Mucosa of rectum (tissue), 2 donors: Measurements from ENCODE around the gene EPHA3.
"Not testable (repeated sequence)": the region's sequence is repeated elsewhere in the genome, so short reads cannot be mapped to it uniquely, and the experiment has no call there.

ENCODE experiments used
- H3K27ac ChIP-seq, 2 donors: one replicate each; pipeline ENCODE4 v1.7.0; 2013; ENCODE audit warnings: inconsistent platforms in 2 of 2, low read depth in 2 of 2, low read length in 2 of 2
- H3K27me3 ChIP-seq, 2 donors: one replicate each; pipeline ENCODE4 v1.7.0; 2013; ENCODE audit warnings: low read length in 2 of 2; ENCODE audit not compliant: control insufficient read depth in 2 of 2, insufficient read depth in 2 of 2
- H3K36me3 ChIP-seq, 2 donors: one replicate each; pipeline ENCODE4 v1.7.0; 2013; ENCODE audit warnings: low read length in 2 of 2; ENCODE audit not compliant: control insufficient read depth in 2 of 2, insufficient read depth in 2 of 2
- H3K4me1 ChIP-seq, 2 donors: one replicate each; pipeline ENCODE4 v1.7.0; 2013; ENCODE audit warnings: low read length in 2 of 2, mild to moderate bottlenecking in 1 of 2; ENCODE audit not compliant: control insufficient read depth in 2 of 2, insufficient read depth in 2 of 2
- H3K4me3 ChIP-seq, 2 donors: one replicate each; pipeline ENCODE4 v1.7.0; 2013; ENCODE audit warnings: low read length in 2 of 2
- H3K9ac ChIP-seq, 2 donors: one replicate each; pipeline ENCODE4 v1.7.0; 2013; ENCODE audit warnings: low read length in 2 of 2, low read depth in 1 of 2, mild to moderate bottlenecking in 1 of 2
- H3K9me3 ChIP-seq, 2 donors: one replicate each; pipeline ENCODE4 v1.7.0; 2013; ENCODE audit warnings: low read length in 2 of 2; ENCODE audit not compliant: control insufficient read depth in 2 of 2
- donor health status: healthy.
- donor health status: Normal muscosa, but diverticular disease.

The EPHA3 gene

GRCh38 chr3:89335693-89336092 lies 228.3 kb downstream of the EPHA3 start:
- no peaks in the 10 kb centered on the region for H3K9me3 ChIP-seq
- no peak overlapping the region for H3K27ac ChIP-seq
- no peaks in the 10 kb centered on the region for H3K36me3 ChIP-seq
- H3K4me3 ChIP-seq: no peak overlapping the region
- no peak overlapping the region for H3K9ac ChIP-seq
- no peaks in the 10 kb centered on the region for H3K4me1 ChIP-seq
- H3K27me3 ChIP-seq: no peaks in the 10 kb centered on the region

- Histone ChIP-seq H3K27me3 (no peaks in the 10 kb centered on the region), H3K4me1 (no peaks in the 10 kb centered on the region), H3K27ac (no peak overlapping the region), H3K4me3 (no peak overlapping the region), H3K9me3 (no peaks in the 10 kb centered on the region), H3K36me3 (no peaks in the 10 kb centered on the region), H3K9ac (no peak overlapping the region)
Observed at GRCh38 chr3:89340408-89340807, 233.0 kb downstream of the EPHA3 start.

- Histone ChIP-seq H3K9me3 (no peaks in the 10 kb centered on the region), H3K27ac (no peak overlapping the region), H3K36me3 (no peaks in the 10 kb centered on the region), H3K9ac (no peak overlapping the region), H3K4me3 (no peak overlapping the region), H3K4me1 (no peaks in the 10 kb centered on the region), H3K27me3 (no peaks in the 10 kb centered on the region)
Observed at GRCh38 chr3:89344076-89344475, 236.7 kb downstream of the EPHA3 start.

GRCh38 chr3:89350935-89351334 lies 243.5 kb downstream of the EPHA3 start:
- H3K9me3 ChIP-seq, H3K4me1 ChIP-seq, H3K9ac ChIP-seq, H3K27ac ChIP-seq, H3K27me3 ChIP-seq, H3K36me3 ChIP-seq, H3K4me3 ChIP-seq: not testable (repeated sequence)

GRCh38 chr3:89353465-89353864 lies 246.0 kb downstream of the EPHA3 start:
- H3K9me3 ChIP-seq: no peaks in the 10 kb centered on the region
- H3K4me3 ChIP-seq: no peak overlapping the region
- no peak overlapping the region for H3K9ac ChIP-seq
- H3K4me1 ChIP-seq: no peaks in the 10 kb centered on the region
- H3K36me3 ChIP-seq: no peaks in the 10 kb centered on the region
- H3K27ac ChIP-seq: no peak overlapping the region
- no peaks in the 10 kb centered on the region for H3K27me3 ChIP-seq

- no peaks in the 10 kb centered on the region for H3K4me1 ChIP-seq
- no peaks in the 10 kb centered on the region for H3K36me3 ChIP-seq
- no peaks in the 10 kb centered on the region for H3K9me3 ChIP-seq
- no peak overlapping the region for H3K27ac ChIP-seq
- H3K4me3 ChIP-seq: no peak overlapping the region
- H3K27me3 ChIP-seq: no peaks in the 10 kb centered on the region
- no peak overlapping the region for H3K9ac ChIP-seq
Observed at GRCh38 chr3:89358281-89358680, 250.9 kb downstream of the EPHA3 start.

- Histone ChIP-seq H3K9me3 (no peaks in the 10 kb centered on the region), H3K9ac (no peak overlapping the region), H3K4me1 (no peaks in the 10 kb centered on the region), H3K27ac (no peak overlapping the region), H3K36me3 (no peaks in the 10 kb centered on the region), H3K27me3 (no peaks in the 10 kb centered on the region), H3K4me3 (no peak overlapping the region)
Observed at GRCh38 chr3:89360156-89360555, 252.7 kb downstream of the EPHA3 start.

GRCh38 chr3:89362496-89362895 lies 255.1 kb downstream of the EPHA3 start:
- no peaks in the 10 kb centered on the region for H3K36me3 ChIP-seq
- no peak overlapping the region for H3K27ac ChIP-seq
- no peak overlapping the region for H3K9ac ChIP-seq
- no peaks in the 10 kb centered on the region for H3K9me3 ChIP-seq
- no peaks in the 10 kb centered on the region for H3K4me1 ChIP-seq
- no peaks in the 10 kb centered on the region for H3K27me3 ChIP-seq
- H3K4me3 ChIP-seq: no peak overlapping the region

GRCh38 chr3:89363171-89363570 lies 255.8 kb downstream of the EPHA3 start:
- Histone ChIP-seq H3K9me3 (no peaks in the 10 kb centered on the region), H3K4me1 (no peaks in the 10 kb centered on the region), H3K27me3 (no peaks in the 10 kb centered on the region), H3K36me3 (no peaks in the 10 kb centered on the region), H3K27ac (no peak overlapping the region), H3K9ac (no peak overlapping the region), H3K4me3 (no peak overlapping the region)

GRCh38 chr3:89364314-89364713 lies 256.9 kb downstream of the EPHA3 start:
- Histone ChIP-seq H3K27ac (no peak overlapping the region), H3K4me1 (no peaks in the 10 kb centered on the region), H3K4me3 (no peak overlapping the region), H3K36me3 (no peaks in the 10 kb centered on the region), H3K27me3 (no peaks in the 10 kb centered on the region), H3K9ac (no peak overlapping the region), H3K9me3 (no peaks in the 10 kb centered on the region)

GRCh38 chr3:89367166-89367565 lies 259.7 kb downstream of the EPHA3 start:
- no peaks in the 10 kb centered on the region for H3K36me3 ChIP-seq
- no peaks in the 10 kb centered on the region for H3K27me3 ChIP-seq
- H3K9me3 ChIP-seq: no peaks in the 10 kb centered on the region
- H3K4me3 ChIP-seq: no peak overlapping the region
- H3K27ac ChIP-seq: no peak overlapping the region
- H3K9ac ChIP-seq: no peak overlapping the region
- H3K4me1 ChIP-seq: no peaks in the 10 kb centered on the region
